Endodermal cell (in vitro differentiated cells): ENCODE measurements around the gene CPM. TPM values are rescaled to one million over a fixed set of nuclear protein-coding genes. Genes with fewer than 3 reads are reported as not detected.
"Not testable (repeated sequence)": the region's sequence is repeated elsewhere in the genome, so short reads cannot be mapped to it uniquely, and the experiment has no call there.

ENCODE experiments used
- DNase-seq: peaks from one replicate; pipeline ENCODE4 v3.0.0-alpha.2; 2017
- H3K27ac ChIP-seq: 2 replicates; pipeline ENCODE4 v1.5.1; 2013; ENCODE audit warnings: mild to moderate bottlenecking, low read depth, low read length, moderate library complexity
- H3K27me3 ChIP-seq: 2 replicates; pipeline ENCODE4 v1.6.1; 2013; ENCODE audit warnings: mild to moderate bottlenecking, low read length, moderate library complexity; ENCODE audit not compliant: insufficient read depth, control insufficient read depth, poor library complexity, severe bottlenecking
- H3K36me3 ChIP-seq: 2 replicates; pipeline ENCODE4 v1.7.0; 2013; ENCODE audit warnings: mild to moderate bottlenecking, low read length, moderate library complexity; ENCODE audit not compliant: control insufficient read depth, insufficient read depth
- H3K4me1 ChIP-seq: one replicate; pipeline ENCODE4 v1.7.0; 2013; ENCODE audit warnings: low read length; ENCODE audit not compliant: control insufficient read depth, insufficient read depth
- H3K4me3 ChIP-seq: 2 replicates; pipeline ENCODE4 v1.5.1; 2013; ENCODE audit warnings: mild to moderate bottlenecking, low read length, moderate library complexity
- H3K9ac ChIP-seq: 2 replicates; pipeline ENCODE4 v1.6.1; 2013; ENCODE audit warnings: mild to moderate bottlenecking, low read length, moderate library complexity; ENCODE audit not compliant: poor library complexity, severe bottlenecking; ENCODE audit errors: extremely low read depth
- H3K9me3 ChIP-seq: 2 replicates; pipeline ENCODE4 v1.6.1; 2013; ENCODE audit warnings: mild to moderate bottlenecking, low read length, moderate library complexity; ENCODE audit not compliant: control insufficient read depth
- H3K27ac Mint-ChIP-seq: 2 replicates; pipeline ENCODE4 v1.8.0; 2020; ENCODE audit warnings: mixed read lengths
- H3K27me3 Mint-ChIP-seq: 2 replicates; pipeline ENCODE4 v1.8.0; 2021; ENCODE audit warnings: mild to moderate bottlenecking, mixed read lengths; ENCODE audit not compliant: insufficient read depth
- H3K36me3 Mint-ChIP-seq: 2 replicates; pipeline ENCODE4 v1.8.0; 2020; ENCODE audit warnings: low read depth, mixed read lengths
- H3K4me1 Mint-ChIP-seq: 2 replicates; pipeline ENCODE4 v1.8.0; 2020; ENCODE audit warnings: mixed read lengths
- H3K4me3 Mint-ChIP-seq: 2 replicates; pipeline ENCODE4 v1.8.0; 2020; ENCODE audit warnings: mild to moderate bottlenecking, moderate library complexity, mixed read lengths
- H3K9me3 Mint-ChIP-seq: 2 replicates; pipeline ENCODE4 v1.8.0; 2020; ENCODE audit warnings: mild to moderate bottlenecking, mixed read lengths
- CTCF ChIP-seq: fragments of 200-600 bp; sonication (generic); conservative IDR thresholded peaks from 2 replicates; pipeline ENCODE4 v1.5.0; 2021; ENCODE audit warnings: antibody characterized with exemption, mild to moderate bottlenecking
- WGBS, 2 experiments: methylation state at CpG; one replicate each; pipeline versions ENCODE4 v1.1.5 to v1.1.7; 2013; ENCODE audit warnings: missing lambda C conversion rate in 2 of 2, mixed read lengths in 1 of 2; ENCODE audit not compliant: insufficient coverage in 1 of 2, insufficient read length in 1 of 2; 5-methylcytosine and 5-hydroxymethylcytosine counted together
- total RNA-seq, 2 donors: library from RNA; stranded (reverse); fragmentation: NEBNext Ultra II Directional in 1 of 2; extraction: Animal tissue kit (Norgen Biotek cat#: 25700) in 1 of 2; gene quantifications; 2 replicates in 1 of 2; 3 replicates in 1 of 2; pipeline ENCODE4 v1.2.1, GENCODE V29; 2021

CPM gene
- total RNA-seq, 2 donors from 2014 or later = 0.80 to 0.86 TPM

- Mint-ChIP-seq H3K9me3 (no peaks in the 10 kb centered on the region), H3K4me3 (no peak overlapping the region), H3K36me3 (peaks cover 72% of the 10 kb centered on the region), H3K27ac (no peak overlapping the region), H3K27me3 (no peaks in the 10 kb centered on the region), H3K4me1 (no peaks in the 10 kb centered on the region)
- no peak overlapping the region for H3K27ac ChIP-seq
- H3K4me3 ChIP-seq = no peak overlapping the region
- H3K9me3 ChIP-seq = no peaks in the 10 kb centered on the region
- peaks cover 5% of the 10 kb centered on the region for H3K4me1 ChIP-seq
- H3K9ac ChIP-seq = no peak overlapping the region
- WGBS, 2 experiments = 95% methylated on average over 4 of the region's 5 CpGs; no CpG with 5 or more reads in 1 of the 2 experiments
- DNase-seq = no peak
- TF ChIP-seq CTCF = no peak
- no peaks in the 10 kb centered on the region for H3K27me3 ChIP-seq
- H3K36me3 ChIP-seq = peaks cover 99% of the 10 kb centered on the region
These were observed 108.8 kb downstream of the CPM start for GRCh38 chr12:68824131-68824530.

GRCh38 chr12:68823696-68824095, 109.3 kb downstream of the CPM start:
- H3K36me3 Mint-ChIP-seq = peaks cover 74% of the 10 kb centered on the region
- no peaks in the 10 kb centered on the region for H3K4me1 Mint-ChIP-seq
- H3K27ac ChIP-seq = no peak overlapping the region
- H3K4me3 Mint-ChIP-seq = no peak overlapping the region
- no peaks in the 10 kb centered on the region for H3K27me3 Mint-ChIP-seq
- no peak overlapping the region for H3K27ac Mint-ChIP-seq
- H3K27me3 ChIP-seq = no peaks in the 10 kb centered on the region
- peaks cover 99% of the 10 kb centered on the region for H3K36me3 ChIP-seq
- WGBS, 2 experiments = 91 to 97% methylated on average over 3 of the region's 3 CpGs
- DNase-seq = no peak
- peaks cover 5% of the 10 kb centered on the region for H3K4me1 ChIP-seq
- no peak overlapping the region for H3K9ac ChIP-seq
- H3K4me3 ChIP-seq = no peak overlapping the region
- TF ChIP-seq CTCF = no peak
- no peaks in the 10 kb centered on the region for H3K9me3 Mint-ChIP-seq
- H3K9me3 ChIP-seq = no peaks in the 10 kb centered on the region

- Histone ChIP-seq H3K36me3 (peaks cover 94% of the 10 kb centered on the region), H3K27me3 (no peaks in the 10 kb centered on the region), H3K9ac (no peak overlapping the region), H3K4me1 (peaks cover 5% of the 10 kb centered on the region), H3K9me3 (no peaks in the 10 kb centered on the region), H3K27ac (no peak overlapping the region), H3K4me3 (no peak overlapping the region)
- DNase-seq = no peak
- no peaks in the 10 kb centered on the region for H3K27me3 Mint-ChIP-seq
- TF ChIP-seq CTCF = no peak
- H3K36me3 Mint-ChIP-seq = peaks cover 73% of the 10 kb centered on the region
- H3K4me1 Mint-ChIP-seq = no peaks in the 10 kb centered on the region
- H3K9me3 Mint-ChIP-seq = no peaks in the 10 kb centered on the region
- 93 to 97% methylated on average over 3 to 6 of the region's 6 CpGs for WGBS, 2 experiments
- H3K27ac Mint-ChIP-seq = peak overlapping the region; percentile 35
- H3K4me3 Mint-ChIP-seq = no peak overlapping the region
These were observed 111.4 kb downstream of the CPM start for GRCh38 chr12:68821357-68822188.

- not testable (repeated sequence) for H3K9me3 Mint-ChIP-seq, H3K27me3 Mint-ChIP-seq, H3K27ac Mint-ChIP-seq, H3K4me3 Mint-ChIP-seq, H3K9me3 ChIP-seq, H3K4me1 Mint-ChIP-seq, H3K9ac ChIP-seq, H3K4me3 ChIP-seq, H3K27ac ChIP-seq, DNase-seq, H3K27me3 ChIP-seq, H3K4me1 ChIP-seq
- H3K36me3 ChIP-seq = peaks cover 94% of the 10 kb centered on the region
- 87 to 94% methylated on average over 7 to 13 of the region's 13 CpGs for WGBS, 2 experiments
- peaks cover 69% of the 10 kb centered on the region for H3K36me3 Mint-ChIP-seq
These were observed 113.5 kb downstream of the CPM start for GRCh38 chr12:68819481-68819880.
